Liver (tissue), 9 donors: ENCODE measurements around the gene AHI1. TPM values are rescaled to one million over a fixed set of nuclear protein-coding genes. Genes with fewer than 3 reads are reported as not detected.

Experiments used
- DNase-seq: peaks from one replicate; pipeline ENCODE4 v3.0.0-alpha.2; 2017; ENCODE audit warnings: low spot score
- H3K27ac ChIP-seq, 2 donors: one replicate each; pipeline ENCODE4 v1.7.0; 2013; ENCODE audit warnings: inconsistent platforms in 2 of 2, low read length in 2 of 2, control low read depth in 1 of 2, low read depth in 1 of 2, mild to moderate bottlenecking in 1 of 2
- H3K27me3 ChIP-seq, 4 donors: one replicate each; pipeline versions ENCODE4 v1.6.1 to v1.7.0; 2013; ENCODE audit warnings: low read length in 3 of 4, inconsistent platforms in 1 of 4, mild to moderate bottlenecking in 1 of 4, moderate library complexity in 1 of 4; ENCODE audit not compliant: control insufficient read depth in 4 of 4, insufficient read depth in 4 of 4
- H3K36me3 ChIP-seq, 4 donors: one replicate each; pipeline versions ENCODE4 v1.6.1 to v1.7.0; 2013; ENCODE audit warnings: low read length in 3 of 4, mild to moderate bottlenecking in 3 of 4, low read depth in 1 of 4, moderate library complexity in 1 of 4; ENCODE audit not compliant: control insufficient read depth in 4 of 4, insufficient read depth in 3 of 4
- H3K4me1 ChIP-seq, 4 donors: one replicate each; pipeline versions ENCODE4 v1.6.1 to v1.7.0; 2013; ENCODE audit warnings: low read length in 3 of 4, mild to moderate bottlenecking in 3 of 4, moderate library complexity in 1 of 4; ENCODE audit not compliant: control insufficient read depth in 4 of 4, insufficient read depth in 4 of 4
- H3K4me3 ChIP-seq, 3 donors: one replicate each; pipeline versions ENCODE4 v1.6.1 to v1.7.0; 2013; ENCODE audit warnings: low read length in 3 of 3, control low read depth in 1 of 3, low read depth in 1 of 3, mild to moderate bottlenecking in 1 of 3
- H3K9ac ChIP-seq, 2 donors: one replicate each; pipeline ENCODE4 v1.7.0; 2013; ENCODE audit warnings: low read length in 2 of 2, mild to moderate bottlenecking in 2 of 2, moderate library complexity in 2 of 2, control low read depth in 1 of 2, low read depth in 1 of 2
- H3K9me3 ChIP-seq, 4 donors: one replicate each; pipeline versions ENCODE4 v1.6.1 to v1.7.0; 2013; ENCODE audit warnings: low read length in 3 of 4; ENCODE audit not compliant: control insufficient read depth in 4 of 4
- ATF3 ChIP-seq: IDR thresholded peaks from 2 replicates; pipeline ENCODE4 v1.6.1; 2016; ENCODE audit warnings: antibody characterized with exemption
- EGR1 ChIP-seq, 2 donors: IDR thresholded peaks; 2 replicates each; pipeline ENCODE4 v1.6.1; 2016 to 2018; ENCODE audit warnings: antibody characterized with exemption in 2 of 2, low read depth in 2 of 2
- FOXA1 ChIP-seq: IDR thresholded peaks from 2 replicates; pipeline ENCODE4 v1.6.1; 2016; ENCODE audit warnings: antibody characterized with exemption
- GABPA ChIP-seq, 2 donors: IDR thresholded peaks in 1 of 2; conservative IDR thresholded peaks in 1 of 2; 2 replicates each; pipeline ENCODE4 v1.6.1; 2016; ENCODE audit warnings: antibody characterized with exemption in 2 of 2, mild to moderate bottlenecking in 1 of 2, moderate library complexity in 1 of 2
- HNF4A ChIP-seq, 2 donors: conservative IDR thresholded peaks; 2 replicates each; pipeline ENCODE4 v1.6.1; 2016; ENCODE audit warnings: antibody characterized with exemption in 2 of 2, mild to moderate bottlenecking in 2 of 2
- JUND ChIP-seq, 2 donors: IDR thresholded peaks; 2 replicates each; pipeline ENCODE4 v1.6.1; 2016; ENCODE audit warnings: antibody characterized with exemption in 2 of 2
- MAX ChIP-seq: IDR thresholded peaks from 2 replicates; pipeline ENCODE4 v1.6.1; 2016; ENCODE audit warnings: antibody characterized with exemption
- NR2F2 ChIP-seq: IDR thresholded peaks from 2 replicates; pipeline ENCODE4 v1.6.1; 2016; ENCODE audit warnings: antibody characterized with exemption
- RAD21 ChIP-seq, 2 donors: IDR thresholded peaks; 2 replicates each; pipeline ENCODE4 v1.6.1; 2016; ENCODE audit warnings: antibody characterized with exemption in 2 of 2, mild to moderate bottlenecking in 2 of 2
- REST ChIP-seq: IDR thresholded peaks from 2 replicates; pipeline ENCODE4 v1.6.1; 2016; ENCODE audit warnings: antibody characterized with exemption, mild to moderate bottlenecking
- RXRA ChIP-seq, 2 donors: IDR thresholded peaks; 2 replicates each; pipeline ENCODE4 v1.6.1; 2017 to 2018; ENCODE audit warnings: antibody characterized with exemption in 2 of 2, mild to moderate bottlenecking in 1 of 2
- SP1 ChIP-seq: IDR thresholded peaks from 2 replicates; pipeline ENCODE4 v1.6.1; 2018; ENCODE audit warnings: antibody characterized with exemption, mild to moderate bottlenecking
- TAF1 ChIP-seq: conservative IDR thresholded peaks from 2 replicates; pipeline ENCODE4 v1.6.1; 2016; ENCODE audit warnings: antibody characterized with exemption, mild to moderate bottlenecking
- YY1 ChIP-seq: IDR thresholded peaks from 2 replicates; pipeline ENCODE4 v1.6.1; 2016; ENCODE audit warnings: antibody characterized with exemption, mild to moderate bottlenecking
- ZBTB33 ChIP-seq: IDR thresholded peaks from 2 replicates; pipeline ENCODE4 v1.6.1; 2016; ENCODE audit warnings: antibody characterized with exemption
- WGBS: extraction: QIAGEN DNeasy Blood & Tissue Kit; methylation state at CpG from one replicate; pipeline ENCODE4 v1.1.7; 2013; 5-methylcytosine and 5-hydroxymethylcytosine counted together
- polyA plus RNA-seq, 2 donors: library from polyadenylated mRNA; stranded (reverse) in 1 of 2; unstranded in 1 of 2; fragments of 200-250 nt in 1 of 2; fragments of >200 nt in 1 of 2; fragmentation: Nextera tagmentation in 1 of 2; extraction: Ambion mirVana in 1 of 2; gene quantifications; one replicate each; pipeline versions ENCODE4 v1.2.1 to v1.2.3, GENCODE V29; 2013 to 2015
- total RNA-seq, 2 donors: library from RNA; depleted of rRNA; stranded (reverse); fragments of >200 nt; gene quantifications; one replicate each; pipeline ENCODE4 v1.2.3, GENCODE V29; 2014
- donor health status: healthy.
- donor health status: healthy.
- donor health status: healthy.
- donor health status: healthy.
- donor health status: healthy.

AHI1 gene
- total and polyA plus RNA-seq, 4 donors, result 2.0 to 14.4 (median 9.0) TPM

GRCh38 chr6:135323979-135324378, 173.6 kb downstream of the AHI1 start:
- 76% methylated on average over 2 of the region's 2 CpGs for WGBS
- H3K27me3 ChIP-seq, result no peaks in the 10 kb centered on the region
- DNase-seq, result no peak
- TF ChIP-seq MAX (no peak), EGR1 (IDR thresholded peaks at IDR 0.05; ENCODE audit: low read depth in 2 of 2) (no peak), GABPA (IDR thresholded peaks at IDR 0.05 in 1 of 2, conservative IDR thresholded peaks at IDR 0.05 in 1 of 2) (no peak), SP1 (no peak), REST (no peak), NR2F2 (no peak), HNF4A (conservative IDR thresholded peaks at IDR 0.05) (no peak), ATF3 (no peak), FOXA1 (no peak), YY1 (no peak), ZBTB33 (no peak)
- H3K4me3 ChIP-seq, result no peak overlapping the region
- no peaks in the 10 kb centered on the region for H3K9me3 ChIP-seq
- no peak overlapping the region for H3K27ac ChIP-seq
- H3K9ac ChIP-seq, result no peak overlapping the region
- no peaks in the 10 kb centered on the region for H3K36me3 ChIP-seq
- H3K4me1 ChIP-seq, result no peaks in the 10 kb centered on the region

- WGBS, result 69% methylated on average over 6 of the region's 6 CpGs
- Histone ChIP-seq H3K9ac (no peak overlapping the region), H3K4me1 (no peaks in the 10 kb centered on the region), H3K36me3 (no peaks in the 10 kb centered on the region), H3K27me3 (no peaks in the 10 kb centered on the region), H3K27ac (no peak overlapping the region), H3K9me3 (no peaks in the 10 kb centered on the region), H3K4me3 (no peak overlapping the region)
- no peak for TF ChIP-seq ZBTB33
- no peak for TF ChIP-seq RXRA (IDR thresholded peaks at IDR 0.05)
- no peak for TF ChIP-seq REST
- no peak for TF ChIP-seq JUND (IDR thresholded peaks at IDR 0.05)
- TF ChIP-seq NR2F2, result no peak
- no peak for TF ChIP-seq RAD21 (IDR thresholded peaks at IDR 0.05)
- TF ChIP-seq HNF4A (conservative IDR thresholded peaks at IDR 0.05), result no peak
- no peak for TF ChIP-seq MAX
- TF ChIP-seq TAF1, result no peak
- TF ChIP-seq ATF3, result no peak
- no peak for DNase-seq
These were observed 174.3 kb downstream of the AHI1 start for GRCh38 chr6:135323202-135323668.
